Chondrocyte (in vitro differentiated cells): ENCODE data around the gene LHFPL5. TPM values are rescaled to one million over a fixed set of nuclear protein-coding genes. Genes with fewer than 3 reads are reported as not detected.

Source experiments
- DNase-seq: peaks from one replicate; pipeline ENCODE4 v3.0.0; 2021; ENCODE audit warnings: mixed read lengths, low spot score
- H3K27ac Mint-ChIP-seq: one replicate; pipeline ENCODE4 v1.8.0; 2021; ENCODE audit warnings: mild to moderate bottlenecking, moderate library complexity, mixed read lengths; ENCODE audit not compliant: unreplicated experiment
- H3K27me3 Mint-ChIP-seq: 2 replicates; pipeline ENCODE4 v1.8.0; 2021; ENCODE audit warnings: low read depth, mixed read lengths
- H3K36me3 Mint-ChIP-seq: 2 replicates; pipeline ENCODE4 v1.8.0; 2021; ENCODE audit warnings: low read depth, mixed read lengths
- H3K4me1 Mint-ChIP-seq: 2 replicates; pipeline ENCODE4 v1.8.0; 2021; ENCODE audit warnings: low read depth, mild to moderate bottlenecking, mixed read lengths
- H3K4me3 Mint-ChIP-seq: one replicate; pipeline ENCODE4 v1.8.0; 2021; ENCODE audit warnings: mild to moderate bottlenecking, moderate library complexity, mixed read lengths; ENCODE audit not compliant: unreplicated experiment
- H3K9me3 Mint-ChIP-seq: 2 replicates; pipeline ENCODE4 v1.8.0; 2021; ENCODE audit warnings: low read depth, mixed read lengths
- CTCF ChIP-seq: fragments of 200-600 bp; sonication (generic); IDR thresholded peaks from 2 replicates; pipeline ENCODE4 v1.5.0; 2021; ENCODE audit warnings: antibody characterized with exemption, mild to moderate bottlenecking, moderate library complexity
- total RNA-seq: library from RNA; stranded (reverse); gene quantifications from 3 replicates; pipeline ENCODE4 v1.2.1, GENCODE V29; 2021

LHFPL5 gene
- total RNA-seq, 1 donor from 2014 or later, result not detected

DNA sequence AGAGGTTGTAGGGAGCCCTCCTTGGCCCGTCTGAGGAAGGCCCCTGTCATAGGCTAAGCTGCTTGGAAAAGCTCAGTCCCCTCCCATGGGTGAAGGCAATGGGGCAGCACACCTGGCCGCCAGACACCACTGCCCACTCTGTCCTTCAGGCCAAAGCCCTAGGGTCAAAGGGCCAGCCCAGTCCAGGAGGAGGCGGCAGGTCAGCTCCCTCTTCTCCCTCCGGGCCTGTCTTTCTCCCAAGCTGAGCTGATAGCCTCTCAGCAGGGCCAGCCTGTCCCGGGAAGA, 33.9 kb upstream of the LHFPL5 start:
- H3K36me3 Mint-ChIP-seq, result no peaks in the 10 kb centered on the region
- H3K27ac Mint-ChIP-seq, result no peak overlapping the region
- no peaks in the 10 kb centered on the region for H3K9me3 Mint-ChIP-seq
- H3K4me3 Mint-ChIP-seq, result no peak overlapping the region
- DNase-seq, result peak; percentile 75
- peaks cover 4% of the 10 kb centered on the region for H3K4me1 Mint-ChIP-seq
- no peak for TF ChIP-seq CTCF
- peaks cover 32% of the 10 kb centered on the region for H3K27me3 Mint-ChIP-seq

DNA sequence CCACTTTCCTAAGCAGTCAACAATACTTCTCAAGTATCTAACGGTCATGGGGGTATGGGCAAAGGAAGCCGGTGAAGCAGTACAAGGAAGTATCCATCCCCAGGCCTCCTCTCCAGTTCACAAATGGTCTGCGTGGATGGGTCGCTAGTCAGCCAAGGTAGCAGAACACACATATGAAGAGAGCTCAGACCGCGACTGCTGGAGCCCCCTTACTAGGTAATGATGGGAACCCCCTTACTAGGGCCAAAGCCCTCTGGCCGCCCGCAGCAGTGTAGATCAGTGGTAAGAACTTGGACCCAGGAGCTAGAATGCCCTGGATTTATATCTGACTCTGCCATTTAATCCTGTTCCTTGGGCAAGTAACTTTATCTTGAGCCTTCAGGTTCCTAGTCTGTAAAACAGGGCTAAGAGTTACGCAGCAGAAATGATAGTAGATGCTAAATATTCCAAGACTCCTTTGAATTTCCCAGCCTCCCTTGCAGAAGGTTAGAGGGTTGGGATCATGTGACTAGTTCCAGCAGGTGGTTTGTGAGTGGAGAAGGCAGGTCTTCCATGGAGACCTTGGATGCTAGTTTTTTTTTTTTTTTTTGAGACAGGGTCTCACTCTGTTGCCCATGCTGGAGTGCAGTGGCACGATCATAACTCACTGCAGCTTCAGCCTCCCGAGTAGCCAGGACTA, 30.9 kb upstream of the LHFPL5 start:
- no peak for TF ChIP-seq CTCF
- Mint-ChIP-seq H3K27me3 (peaks cover 19% of the 10 kb centered on the region), H3K4me3 (no peak overlapping the region), H3K4me1 (peaks cover 7% of the 10 kb centered on the region), H3K36me3 (no peaks in the 10 kb centered on the region), H3K9me3 (no peaks in the 10 kb centered on the region), H3K27ac (no peak overlapping the region)
- peak; percentile 68 for DNase-seq

DNA sequence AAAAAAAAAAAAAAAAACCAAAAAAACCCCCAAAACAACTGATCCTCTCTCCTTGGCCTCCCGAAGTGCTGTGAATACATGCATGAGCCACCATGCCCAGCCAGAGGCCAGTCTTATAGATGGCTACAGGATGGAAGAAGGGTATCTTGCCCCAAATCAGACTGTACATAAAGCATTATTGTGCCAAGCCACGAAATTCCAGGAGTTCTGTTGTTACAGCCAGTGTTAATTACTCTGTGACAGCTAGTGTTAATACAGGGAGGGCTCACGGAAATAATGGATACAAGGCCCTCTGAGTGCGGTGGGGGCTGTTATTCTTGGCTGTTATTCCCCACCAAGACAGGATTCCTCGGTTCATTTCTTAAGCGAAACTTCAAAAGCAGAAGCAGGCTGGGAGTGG, 30.1 kb upstream of the LHFPL5 start:
- peak; percentile 5 for DNase-seq

DNA sequence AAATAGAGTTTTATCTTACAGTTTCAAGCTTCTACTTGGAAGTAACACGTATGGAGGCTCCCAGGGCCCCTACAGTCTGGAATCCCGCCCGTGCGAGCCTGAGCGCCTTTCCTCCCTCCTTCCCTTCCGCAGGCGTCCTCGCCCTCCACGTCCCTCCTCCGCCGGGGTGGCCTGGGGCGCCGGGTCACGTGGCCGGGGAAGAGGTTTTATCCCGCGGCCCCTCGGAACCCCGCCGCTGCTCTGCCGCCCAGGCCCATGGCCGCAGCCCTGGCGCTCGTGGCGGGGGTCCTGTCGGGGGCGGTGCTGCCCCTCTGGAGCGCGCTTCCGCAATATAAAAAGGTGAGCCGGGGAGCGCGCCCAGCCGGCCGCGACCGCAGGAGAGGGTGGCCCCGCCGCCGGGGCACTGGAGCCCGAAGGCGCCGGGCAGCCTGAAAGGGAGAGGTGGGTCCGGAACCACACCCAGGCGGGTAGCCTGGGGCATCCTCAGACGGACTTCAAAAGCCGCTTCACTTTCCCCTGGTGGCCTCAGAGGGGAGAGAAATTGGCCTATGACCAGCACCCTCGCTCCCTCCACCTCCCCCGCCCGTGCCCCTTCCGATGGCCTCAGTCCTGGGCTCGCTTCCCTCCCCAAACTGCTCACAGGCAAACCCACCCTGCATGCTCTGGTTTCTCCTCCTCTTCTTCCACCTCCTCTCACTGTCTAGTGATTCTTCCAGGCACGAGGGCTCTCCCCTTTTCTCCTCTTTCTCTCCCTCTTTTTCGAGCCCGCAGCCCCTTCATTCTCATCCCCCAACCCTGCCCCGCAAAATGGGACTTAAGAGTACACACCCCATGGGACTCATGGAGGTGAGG, 28.6 kb upstream of the LHFPL5 start, which contains the start of gene CLPSL2:
TSS of gene CLPSL2 (plus strand) at position 235 of the 852 bp plus-strand sequence. CDS start at position 256, 21 bp downstream.
- Mint-ChIP-seq H3K4me1 (peaks cover 7% of the 10 kb centered on the region), H3K9me3 (no peaks in the 10 kb centered on the region), H3K27ac (no peak within 1 kb of the TSS), H3K36me3 (no peaks in the 10 kb centered on the region), H3K4me3 (peak within 1 kb of the TSS; percentile 60), H3K27me3 (peaks cover 17% of the 10 kb centered on the region)
- peak; percentile 18 for TF ChIP-seq CTCF
- peak; percentile 55 for DNase-seq

More for the DNA sequence above, 30.1 kb upstream of the LHFPL5 start:
- no peak overlapping the region for H3K27ac Mint-ChIP-seq
- H3K36me3 Mint-ChIP-seq, result no peaks in the 10 kb centered on the region
- H3K4me1 Mint-ChIP-seq, result peaks cover 7% of the 10 kb centered on the region
- no peak overlapping the region for H3K4me3 Mint-ChIP-seq
- no peak for TF ChIP-seq CTCF
- peaks cover 19% of the 10 kb centered on the region for H3K27me3 Mint-ChIP-seq
- no peaks in the 10 kb centered on the region for H3K9me3 Mint-ChIP-seq

DNA sequence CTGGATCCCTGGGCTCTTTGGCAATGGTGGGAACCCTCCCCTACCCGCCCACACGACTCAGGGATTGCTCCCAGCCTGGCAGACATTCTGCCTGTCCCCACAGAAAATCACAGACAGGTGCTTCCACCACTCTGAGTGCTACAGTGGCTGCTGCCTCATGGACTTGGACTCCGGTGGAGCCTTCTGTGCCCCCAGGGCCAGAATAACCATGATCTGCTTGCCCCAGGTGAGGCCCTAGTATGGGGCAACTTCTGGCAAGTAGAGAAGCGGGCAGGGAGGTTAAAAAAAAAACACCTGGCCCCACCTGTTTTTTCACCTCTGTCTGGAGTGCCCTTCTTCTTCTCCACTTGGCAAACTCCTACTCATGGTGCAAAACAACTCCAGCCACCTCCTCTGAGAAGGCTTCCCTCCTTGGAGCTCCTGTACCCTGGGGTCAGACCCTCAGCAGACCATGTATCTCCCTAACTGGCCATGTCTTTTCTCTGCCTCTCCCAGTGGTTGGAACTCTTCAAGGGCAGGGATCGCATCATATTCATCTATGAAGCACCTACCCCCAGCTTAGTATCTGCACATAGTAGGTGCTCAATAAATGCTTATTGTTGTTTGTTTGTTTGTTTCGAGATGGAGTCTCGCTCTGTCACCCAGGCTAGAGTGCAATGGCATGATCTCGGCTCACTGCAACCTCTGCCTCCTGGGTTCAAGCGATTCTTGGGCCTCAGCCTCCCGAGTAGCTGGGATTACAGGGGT, 27.6 kb upstream of the LHFPL5 start:
- no peaks in the 10 kb centered on the region for H3K36me3 Mint-ChIP-seq
- peaks cover 7% of the 10 kb centered on the region for H3K4me1 Mint-ChIP-seq
- H3K9me3 Mint-ChIP-seq, result no peaks in the 10 kb centered on the region
- H3K27ac Mint-ChIP-seq, result no peak overlapping the region
- peaks cover 16% of the 10 kb centered on the region for H3K27me3 Mint-ChIP-seq
- peak overlapping the region; percentile 57 for H3K4me3 Mint-ChIP-seq
- DNase-seq, result peak; percentile 42
- no peak for TF ChIP-seq CTCF
